Mesendoderm (in vitro differentiated cells): Measurements from ENCODE around the gene MSRB3.
A peak's percentile ranks its signal among the peaks of the same experiment; 100 is the strongest.

Source experiments
- DNase-seq: peaks from one replicate; pipeline ENCODE4 v3.0.0; 2013
- H2AK5ac ChIP-seq: 2 replicates; pipeline ENCODE4 v1.6.1; 2013; ENCODE audit warnings: low read length, inconsistent platforms
- H2BK120ac ChIP-seq: 2 replicates; pipeline ENCODE4 v1.6.1; 2013; ENCODE audit warnings: low read depth, mild to moderate bottlenecking, low read length, moderate library complexity, mixed read lengths
- H2BK15ac ChIP-seq: replicated peaks from 2 replicates; pipeline ENCODE4 v1.6.1; 2013; ENCODE audit warnings: low read depth, mild to moderate bottlenecking, moderate library complexity
- H2BK5ac ChIP-seq: 2 replicates; pipeline ENCODE4 v1.6.1; 2013; ENCODE audit warnings: low read length, inconsistent platforms
- H3K18ac ChIP-seq: 2 replicates; pipeline ENCODE4 v1.6.1; 2013; ENCODE audit warnings: mild to moderate bottlenecking, low read length, mixed read lengths
- H3K23ac ChIP-seq: one replicate; pipeline ENCODE4 v1.6.1; 2013; ENCODE audit warnings: low read length
- H3K27ac ChIP-seq: 2 replicates; pipeline ENCODE4 v1.5.1; 2013; ENCODE audit warnings: low read depth, mild to moderate bottlenecking, inconsistent platforms, low read length, moderate library complexity
- H3K27me3 ChIP-seq: 2 replicates; pipeline ENCODE4 v1.6.1; 2013; ENCODE audit warnings: low read length, control low read depth, mild to moderate bottlenecking, inconsistent platforms; ENCODE audit not compliant: insufficient read depth, poor library complexity
- H3K36me3 ChIP-seq: 2 replicates; pipeline ENCODE4 v1.6.1; 2013; ENCODE audit warnings: low read length, inconsistent platforms; ENCODE audit not compliant: control insufficient read depth, insufficient read depth
- H3K4ac ChIP-seq: one replicate; pipeline ENCODE4 v1.6.1; 2013; ENCODE audit warnings: low read depth, mild to moderate bottlenecking, low read length, moderate library complexity
- H3K4me1 ChIP-seq: 2 replicates; pipeline ENCODE4 v1.6.1; 2013; ENCODE audit warnings: low read depth, low read length, inconsistent platforms; ENCODE audit not compliant: control insufficient read depth
- H3K4me2 ChIP-seq: 2 replicates; pipeline ENCODE4 v1.6.1; 2013; ENCODE audit warnings: low read length
- H3K4me3 ChIP-seq: 2 replicates; pipeline ENCODE4 v1.5.1; 2013; ENCODE audit warnings: mild to moderate bottlenecking, low read length
- H3K56ac ChIP-seq: one replicate; pipeline ENCODE4 v1.6.1; 2013; ENCODE audit warnings: low read length
- H3K79me1 ChIP-seq: 2 replicates; pipeline ENCODE4 v1.6.1; 2013; ENCODE audit warnings: low read length, inconsistent platforms
- H3K79me2 ChIP-seq: 2 replicates; pipeline ENCODE4 v1.6.1; 2013; ENCODE audit warnings: mild to moderate bottlenecking, low read length; ENCODE audit not compliant: control insufficient read depth, insufficient read depth
- H3K9ac ChIP-seq: 2 replicates; pipeline ENCODE4 v1.6.1; 2013; ENCODE audit warnings: low read length, inconsistent platforms
- H4K5ac ChIP-seq: one replicate; pipeline ENCODE4 v1.6.1; 2013; ENCODE audit warnings: low read length
- H4K8ac ChIP-seq: one replicate; pipeline ENCODE4 v1.6.1; 2013; ENCODE audit warnings: low read depth, mild to moderate bottlenecking, control low read depth, low read length, moderate library complexity
- WGBS: extraction: QIAGEN DNeasy Blood & Tissue Kit; methylation state at CpG from one replicate; pipeline ENCODE4 v1.1.7; 2013; ENCODE audit warnings: low lambda C conversion rate, missing lambda C conversion rate; ENCODE audit not compliant: insufficient coverage; ENCODE audit errors: extremely low coverage; 5-methylcytosine and 5-hydroxymethylcytosine counted together

Gene MSRB3

GRCh38 chr12:65420941-65421340 lies 142.5 kb downstream of the MSRB3 start:
- no peak overlapping the region for H3K4me3 ChIP-seq
- no peak overlapping the region for H4K8ac ChIP-seq
- H4K5ac ChIP-seq = no peak overlapping the region
- H3K56ac ChIP-seq = no peak overlapping the region
- no peak overlapping the region for H2AK5ac ChIP-seq
- DNase-seq = no peak
- H3K4ac ChIP-seq = no peak overlapping the region
- H3K79me2 ChIP-seq = no peaks in the 10 kb centered on the region
- H3K79me1 ChIP-seq = no peaks in the 10 kb centered on the region
- H2BK120ac ChIP-seq = no peak overlapping the region
- no peak overlapping the region for H3K18ac ChIP-seq
- H3K36me3 ChIP-seq = no peaks in the 10 kb centered on the region
- H3K9ac ChIP-seq = no peak overlapping the region
- no peak overlapping the region for H3K4me2 ChIP-seq
- no peak overlapping the region for H3K23ac ChIP-seq
- no peak overlapping the region for H2BK5ac ChIP-seq
- H3K4me1 ChIP-seq = no peaks in the 10 kb centered on the region
- no peak overlapping the region for H3K27ac ChIP-seq
- H3K27me3 ChIP-seq = no peaks in the 10 kb centered on the region
- H2BK15ac ChIP-seq = no peak overlapping the region

GRCh38 chr12:65427646-65428045 lies 149.2 kb downstream of the MSRB3 start:
- peak overlapping the region; percentile 62 for H3K18ac ChIP-seq
- no peak overlapping the region for H4K8ac ChIP-seq
- no peak overlapping the region for H3K27ac ChIP-seq
- no peak overlapping the region for H2AK5ac ChIP-seq
- H2BK120ac ChIP-seq = no peak overlapping the region
- H3K79me2 ChIP-seq = no peaks in the 10 kb centered on the region
- no peak for DNase-seq
- no peak overlapping the region for H3K56ac ChIP-seq
- no peak overlapping the region for H4K5ac ChIP-seq
- H3K4me2 ChIP-seq = no peak overlapping the region
- peak overlapping the region; percentile 38 for H3K4ac ChIP-seq
- H3K4me1 ChIP-seq = no peaks in the 10 kb centered on the region
- H3K79me1 ChIP-seq = no peaks in the 10 kb centered on the region
- no peaks in the 10 kb centered on the region for H3K27me3 ChIP-seq
- H3K9ac ChIP-seq = no peak overlapping the region
- H3K36me3 ChIP-seq = no peaks in the 10 kb centered on the region
- no peak overlapping the region for H2BK15ac ChIP-seq
- no CpG with 5 or more reads among the region's 1 CpG for WGBS
- H3K4me3 ChIP-seq = no peak overlapping the region
- H3K23ac ChIP-seq = no peak overlapping the region
- no peak overlapping the region for H2BK5ac ChIP-seq

- Histone ChIP-seq H3K4me2 (no peak overlapping the region), H4K8ac (no peak overlapping the region), H3K9ac (no peak overlapping the region), H3K79me2 (no peaks in the 10 kb centered on the region), H3K36me3 (no peaks in the 10 kb centered on the region), H3K23ac (no peak overlapping the region), H3K27ac (no peak overlapping the region), H3K4me3 (no peak overlapping the region), H3K4ac (no peak overlapping the region), H2BK5ac (no peak overlapping the region), H3K4me1 (no peaks in the 10 kb centered on the region), H2BK15ac (no peak overlapping the region), H4K5ac (no peak overlapping the region), H3K79me1 (no peaks in the 10 kb centered on the region), H3K27me3 (no peaks in the 10 kb centered on the region), H3K56ac (no peak overlapping the region), H2AK5ac (no peak overlapping the region), H2BK120ac (no peak overlapping the region), H3K18ac (no peak overlapping the region)
- WGBS = no CpG with 5 or more reads among the region's 1 CpG
- no peak for DNase-seq
Observed at GRCh38 chr12:65430006-65430405, 151.5 kb downstream of the MSRB3 start.

- H2BK120ac ChIP-seq = no peak overlapping the region
- H2BK15ac ChIP-seq = no peak overlapping the region
- H3K4me2 ChIP-seq = no peak overlapping the region
- no peak overlapping the region for H3K4ac ChIP-seq
- no CpG with 5 or more reads among the region's 3 CpGs for WGBS
- H3K27ac ChIP-seq = no peak overlapping the region
- H3K18ac ChIP-seq = no peak overlapping the region
- no peaks in the 10 kb centered on the region for H3K27me3 ChIP-seq
- no peak overlapping the region for H4K8ac ChIP-seq
- H3K36me3 ChIP-seq = no peaks in the 10 kb centered on the region
- no peak overlapping the region for H2AK5ac ChIP-seq
- no peak overlapping the region for H3K4me3 ChIP-seq
- no peaks in the 10 kb centered on the region for H3K79me1 ChIP-seq
- H3K79me2 ChIP-seq = no peaks in the 10 kb centered on the region
- no peak overlapping the region for H2BK5ac ChIP-seq
- H3K9ac ChIP-seq = no peak overlapping the region
- H3K4me1 ChIP-seq = no peaks in the 10 kb centered on the region
- H4K5ac ChIP-seq = no peak overlapping the region
- H3K56ac ChIP-seq = no peak overlapping the region
- H3K23ac ChIP-seq = no peak overlapping the region
- peak; percentile 70 for DNase-seq
Observed at GRCh38 chr12:65430571-65431306, 152.3 kb downstream of the MSRB3 start.

- no peaks in the 10 kb centered on the region for H3K4me1 ChIP-seq
- no peak overlapping the region for H2BK120ac ChIP-seq
- H3K18ac ChIP-seq = no peak overlapping the region
- H3K4me2 ChIP-seq = no peak overlapping the region
- H3K79me1 ChIP-seq = no peaks in the 10 kb centered on the region
- H2BK5ac ChIP-seq = no peak overlapping the region
- H4K8ac ChIP-seq = no peak overlapping the region
- no peak overlapping the region for H3K27ac ChIP-seq
- DNase-seq = no peak
- H3K9ac ChIP-seq = no peak overlapping the region
- no peak overlapping the region for H2BK15ac ChIP-seq
- H4K5ac ChIP-seq = no peak overlapping the region
- no peaks in the 10 kb centered on the region for H3K27me3 ChIP-seq
- H3K23ac ChIP-seq = no peak overlapping the region
- H3K79me2 ChIP-seq = no peaks in the 10 kb centered on the region
- H2AK5ac ChIP-seq = no peak overlapping the region
- no peak overlapping the region for H3K4me3 ChIP-seq
- H3K36me3 ChIP-seq = no peaks in the 10 kb centered on the region
- no peak overlapping the region for H3K56ac ChIP-seq
- H3K4ac ChIP-seq = no peak overlapping the region
Observed at GRCh38 chr12:65432114-65432513, 153.6 kb downstream of the MSRB3 start.

GRCh38 chr12:65432651-65433050 lies 154.2 kb downstream of the MSRB3 start:
- Histone ChIP-seq H2BK15ac (no peak overlapping the region), H3K79me2 (no peaks in the 10 kb centered on the region), H2AK5ac (no peak overlapping the region), H3K23ac (no peak overlapping the region), H3K4me2 (no peak overlapping the region), H2BK120ac (no peak overlapping the region), H3K79me1 (no peaks in the 10 kb centered on the region), H3K27me3 (no peaks in the 10 kb centered on the region), H3K4ac (no peak overlapping the region), H3K18ac (no peak overlapping the region), H3K36me3 (no peaks in the 10 kb centered on the region), H3K27ac (no peak overlapping the region), H4K8ac (no peak overlapping the region), H3K4me3 (no peak overlapping the region), H3K56ac (no peak overlapping the region), H3K4me1 (no peaks in the 10 kb centered on the region), H2BK5ac (no peak overlapping the region), H4K5ac (no peak overlapping the region), H3K9ac (no peak overlapping the region)
- DNase-seq = no peak
- no CpG with 5 or more reads among the region's 1 CpG for WGBS
